ENCODE results near the gene INAVA. TPM values are rescaled to one million over a fixed set of nuclear protein-coding genes. Genes with fewer than 3 reads are reported as not detected.
A peak's percentile ranks its signal among the peaks of the same experiment; 100 is the strongest.

INAVA gene
- polyA plus RNA-seq, 2 of the 4 experiments (the other 2 are of a cell fraction): 40.0 to 43.7 TPM

- Histone ChIP-seq H3K27ac (peak overlapping the region; percentile 100), H3K4me3 (no peak overlapping the region), H3K4me2 (peak overlapping the region; percentile 94), H3K4me1 (peaks cover 95% of the 10 kb centered on the region), H3K9me3 (no peaks in the 10 kb centered on the region)
- TF ChIP-seq HOXB5 (CRISPR knock-in tag; IDR thresholded peaks at IDR 0.05) (no peak), FOSB (CRISPR knock-in tag; IDR thresholded peaks at IDR 0.05) (no peak)
- POLR2A ChIA-PET: no interaction called here
- WGBS (ENCODE audit: missing lambda C conversion rate): 59% methylated on average over 3 of the region's 3 CpGs
- CTCF ChIA-PET: interaction anchor here (0.8 to 1.7 kb wide), 3 partner anchors 18 to 144 kb away, joined by 3 to 4 read pairs (median 4); no protein-coding TSS in a partner anchor
- ATAC-seq (no peak), DNase-seq (ENCODE audit: low read depth in 1 of 2, low spot score in 1 of 2) (no peak), FAIRE-seq (no peak)
These were observed 4.3 kb downstream of the INAVA start for GRCh38 chr1:200899015-200899386.

- no peak for DNase-seq (ENCODE audit: low read depth in 1 of 2, low spot score in 1 of 2)
- no peak for ATAC-seq
- 89% methylated on average over 5 of the region's 10 CpGs for WGBS (ENCODE audit: missing lambda C conversion rate)
- peak overlapping the region; percentile 94; the same call in 2 of the 3 replicates for H3K4me2 ChIP-seq
- peaks cover 95% of the 10 kb centered on the region for H3K4me1 ChIP-seq
- FAIRE-seq: no peak
- TF ChIP-seq CHD2 (IDR thresholded peaks at IDR 0.05; ENCODE audit: low read length, partially characterized antibody) (no peak), ATOH8 (CRISPR knock-in tag; IDR thresholded peaks at IDR 0.05; ENCODE audit: low read depth) (no peak), EHF (CRISPR knock-in tag; IDR thresholded peaks at IDR 0.05) (no peak), RNF2 (IDR thresholded peaks at IDR 0.05; ENCODE audit: borderline replicate concordance, low read depth) (no peak), HES2 (IDR thresholded peaks at IDR 0.05) (no peak), ESRRA (IDR thresholded peaks at IDR 0.05; ENCODE audit: borderline replicate concordance, low read length) (no peak), ZFP36 (IDR thresholded peaks at IDR 0.05; ENCODE audit: borderline replicate concordance, partially characterized antibody) (no peak), HOXA7 (CRISPR knock-in tag; IDR thresholded peaks at IDR 0.05) (no peak), CBX2 (IDR thresholded peaks at IDR 0.05; ENCODE audit: borderline replicate concordance, low read depth) (no peak), CBX8 (IDR thresholded peaks at IDR 0.05) (no peak), BHLHE40 (IDR thresholded peaks at IDR 0.05; ENCODE audit: low read depth, low read length) (no peak)
- TF ChIP-seq, protein P1, sequence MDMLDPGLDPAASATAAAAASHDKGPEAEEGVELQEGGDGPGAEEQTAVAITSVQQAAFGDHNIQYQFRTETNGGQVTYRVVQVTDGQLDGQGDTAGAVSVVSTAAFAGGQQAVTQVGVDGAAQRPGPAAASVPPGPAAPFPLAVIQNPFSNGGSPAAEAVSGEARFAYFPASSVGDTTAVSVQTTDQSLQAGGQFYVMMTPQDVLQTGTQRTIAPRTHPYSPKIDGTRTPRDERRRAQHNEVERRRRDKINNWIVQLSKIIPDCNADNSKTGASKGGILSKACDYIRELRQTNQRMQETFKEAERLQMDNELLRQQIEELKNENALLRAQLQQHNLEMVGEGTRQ (IDR thresholded peaks at IDR 0.05): no peak
- peak overlapping the region; percentile 100 for H3K27ac ChIP-seq
- POLR2A ChIA-PET: no interaction called here
- CTCF ChIA-PET: interaction anchor here (0.8 to 2.4 kb wide), 4 partner anchors 8 to 143 kb away, joined by 3 to 8 read pairs (median 6); no protein-coding TSS in a partner anchor
- H3K4me3 ChIP-seq: no peak overlapping the region
- H3K9me3 ChIP-seq: no peaks in the 10 kb centered on the region
These were observed 4.8 kb downstream of the INAVA start for GRCh38 chr1:200899451-200899915.

- POLR2A ChIA-PET: interaction anchor here (0.5 kb wide), 1 partner anchor 951 kb away, joined by 3 read pairs; no protein-coding TSS in a partner anchor
- 94% methylated on average over 14 of the region's 16 CpGs for WGBS (ENCODE audit: missing lambda C conversion rate)
- no peak for DNase-seq (ENCODE audit: low read depth in 1 of 2, low spot score in 1 of 2)
- Histone ChIP-seq H3K4me2 (no peak overlapping the region), H3K27ac (peak overlapping the region; percentile 100), H3K4me1 (peaks cover 95% of the 10 kb centered on the region), H3K4me3 (no peak overlapping the region), H3K9me3 (no peaks in the 10 kb centered on the region)
- no peak for FAIRE-seq
- ATAC-seq: no peak
- CTCF ChIA-PET: interaction anchor here (0.8 to 2.4 kb wide), 5 partner anchors 9 to 143 kb away, joined by 3 to 8 read pairs (median 4); no protein-coding TSS in a partner anchor
- TF ChIP-seq FOSL2 (IDR thresholded peaks at IDR 0.05) (no peak), FOSL2 (CRISPR knock-in tag; IDR thresholded peaks at IDR 0.05) (no peak), POLR2AphosphoS2 (conservative IDR thresholded peaks at IDR 0.05; ENCODE audit: low read length) (no peak), EHF (CRISPR knock-in tag; IDR thresholded peaks at IDR 0.05) (no peak), CBX8 (IDR thresholded peaks at IDR 0.05) (no peak), MAZ (IDR thresholded peaks at IDR 0.05; ENCODE audit: borderline replicate concordance, low read depth, low read length) (no peak), ESRRA (IDR thresholded peaks at IDR 0.05; ENCODE audit: borderline replicate concordance, low read length) (no peak), TFCP2L1 (CRISPR knock-in tag; IDR thresholded peaks at IDR 0.05) (no peak), RAD21 (conservative IDR thresholded peaks at IDR 0.05 in 1 of 2, IDR thresholded peaks at IDR 0.05 in 1 of 2) (no peak), KDM1A (IDR thresholded peaks at IDR 0.05; ENCODE audit: low read depth) (no peak), RFX5 (IDR thresholded peaks at IDR 0.05) (no peak), ATOH8 (CRISPR knock-in tag; IDR thresholded peaks at IDR 0.05; ENCODE audit: low read depth) (no peak), ZC3H11A (IDR thresholded peaks at IDR 0.05) (no peak), MAFK (IDR thresholded peaks at IDR 0.05; ENCODE audit: partially characterized antibody) (no peak), ZFP36 (IDR thresholded peaks at IDR 0.05; ENCODE audit: borderline replicate concordance, partially characterized antibody) (no peak), ZSCAN20 (CRISPR knock-in tag; IDR thresholded peaks at IDR 0.05) (no peak), MYC (IDR thresholded peaks at IDR 0.05; ENCODE audit: borderline replicate concordance, low read length) (no peak)
- TF ChIP-seq, protein P2, sequence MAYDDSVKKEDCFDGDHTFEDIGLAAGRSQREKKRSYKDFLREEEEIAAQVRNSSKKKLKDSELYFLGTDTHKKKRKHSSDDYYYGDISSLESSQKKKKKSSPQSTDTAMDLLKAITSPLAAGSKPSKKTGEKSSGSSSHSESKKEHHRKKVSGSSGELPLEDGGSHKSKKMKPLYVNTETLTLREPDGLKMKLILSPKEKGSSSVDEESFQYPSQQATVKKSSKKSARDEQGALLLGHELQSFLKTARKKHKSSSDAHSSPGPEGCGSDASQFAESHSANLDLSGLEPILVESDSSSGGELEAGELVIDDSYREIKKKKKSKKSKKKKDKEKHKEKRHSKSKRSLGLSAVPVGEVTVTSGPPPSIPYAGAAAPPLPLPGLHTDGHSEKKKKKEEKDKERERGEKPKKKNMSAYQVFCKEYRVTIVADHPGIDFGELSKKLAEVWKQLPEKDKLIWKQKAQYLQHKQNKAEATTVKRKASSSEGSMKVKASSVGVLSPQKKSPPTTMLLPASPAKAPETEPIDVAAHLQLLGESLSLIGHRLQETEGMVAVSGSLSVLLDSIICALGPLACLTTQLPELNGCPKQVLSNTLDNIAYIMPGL (CRISPR knock-in tag; IDR thresholded peaks at IDR 0.05; ENCODE audit: borderline replicate concordance): no peak
These were observed 5.5 kb downstream of the INAVA start for GRCh38 chr1:200899954-200900867.
